ENCODE data around the gene MERTK. TPM values are rescaled to one million over a fixed set of nuclear protein-coding genes. Genes with fewer than 3 reads are reported as not detected.

MERTK gene
- total RNA-seq, 1 experiment from 2014 or later = 2.5 TPM

GRCh38 chr2:111985514-111985913 lies 87.1 kb downstream of the MERTK start:
- H3K4me2 ChIP-seq (ENCODE audit: low read length) = no peak overlapping the region
- ChIA-PET CTCF (no interaction called here), POLR2A (ENCODE audit: unreplicated experiment) (no interaction called here)
- DNase-seq = no peak
- H3K36me3 ChIP-seq (ENCODE audit: low read depth, low read length) = no peaks in the 10 kb centered on the region
- H3K9me2 ChIP-seq (replicated peaks; ENCODE audit: low read length) = no peaks in the 10 kb centered on the region
- no peak overlapping the region for H3K27ac ChIP-seq (ENCODE audit: low read length)
- ATAC-seq = no peak
- no peaks in the 10 kb centered on the region for H3F3A ChIP-seq (ENCODE audit: low read length, unreplicated experiment)
- no peak for TF ChIP-seq EZH2 (IDR thresholded peaks at IDR 0.05; ENCODE audit: low read length, unreplicated experiment)
- no peak for TF ChIP-seq CTCF (conservative IDR thresholded peaks at IDR 0.05; ENCODE audit: low read depth, low read length)
- no peak for TF ChIP-seq EZH2phosphoT487 (IDR thresholded peaks at IDR 0.05; ENCODE audit: borderline replicate concordance, low read length)
- H3K4me1 ChIP-seq (ENCODE audit: insufficient read depth, low read length) = peaks cover 15% of the 10 kb centered on the region
- H3K9me3 ChIP-seq (ENCODE audit: low read length) = no peaks in the 10 kb centered on the region
- H3K9ac ChIP-seq (ENCODE audit: low read length) = no peak overlapping the region
- intact Hi-C loops (cut with micrococcal nuclease) = no loop called here
- no peak overlapping the region for H2AFZ ChIP-seq (ENCODE audit: low read length)
- no peak overlapping the region for H3K4me3 ChIP-seq (ENCODE audit: low read length)
- BruUV-seq (replicated peaks) = no TSS peak
- no peaks in the 10 kb centered on the region for H3K79me2 ChIP-seq (ENCODE audit: low read length)
- no peaks in the 10 kb centered on the region for H4K20me1 ChIP-seq (ENCODE audit: low read length)
- H3K27me3 ChIP-seq (ENCODE audit: low read length) = no peaks in the 10 kb centered on the region

GRCh38 chr2:111986116-111986900 lies 87.9 kb downstream of the MERTK start:
- Histone ChIP-seq H3K36me3 (ENCODE audit: low read depth, low read length) (no peaks in the 10 kb centered on the region), H3K79me2 (ENCODE audit: low read length) (no peaks in the 10 kb centered on the region), H3F3A (ENCODE audit: low read length, unreplicated experiment) (no peaks in the 10 kb centered on the region), H3K27me3 (ENCODE audit: low read length) (no peaks in the 10 kb centered on the region), H3K27ac (ENCODE audit: low read length) (no peak overlapping the region), H3K4me2 (ENCODE audit: low read length) (no peak overlapping the region), H3K9me2 (replicated peaks; ENCODE audit: low read length) (no peaks in the 10 kb centered on the region), H4K20me1 (ENCODE audit: low read length) (no peaks in the 10 kb centered on the region), H3K9me3 (ENCODE audit: low read length) (no peaks in the 10 kb centered on the region), H3K9ac (ENCODE audit: low read length) (no peak overlapping the region), H3K4me3 (ENCODE audit: low read length) (no peak overlapping the region), H2AFZ (ENCODE audit: low read length) (no peak overlapping the region), H3K4me1 (ENCODE audit: insufficient read depth, low read length) (peaks cover 15% of the 10 kb centered on the region)
- no TSS peak for BruUV-seq (replicated peaks)
- POLR2A ChIA-PET (ENCODE audit: unreplicated experiment) = interaction anchor here (0.5 kb wide), 1 partner anchor 42 kb away, joined by 4 read pairs; no protein-coding TSS in a partner anchor
- CTCF ChIA-PET = interaction anchor here (0.6 kb wide), 1 partner anchor 273 kb away, joined by 3 read pairs; no protein-coding TSS in a partner anchor
- DNase-seq = no peak
- intact Hi-C loops (cut with micrococcal nuclease) = no loop called here
- TF ChIP-seq EZH2phosphoT487 (IDR thresholded peaks at IDR 0.05; ENCODE audit: borderline replicate concordance, low read length) (no peak), EZH2 (IDR thresholded peaks at IDR 0.05; ENCODE audit: low read length, unreplicated experiment) (no peak), CTCF (conservative IDR thresholded peaks at IDR 0.05; ENCODE audit: low read depth, low read length) (no peak)
- ATAC-seq = no peak

GRCh38 chr2:111990375-111990774 lies 92.0 kb downstream of the MERTK start:
- no peak for TF ChIP-seq EZH2 (IDR thresholded peaks at IDR 0.05; ENCODE audit: low read length, unreplicated experiment)
- TF ChIP-seq CTCF (conservative IDR thresholded peaks at IDR 0.05; ENCODE audit: low read depth, low read length) = no peak
- no peak for TF ChIP-seq EZH2phosphoT487 (IDR thresholded peaks at IDR 0.05; ENCODE audit: borderline replicate concordance, low read length)
- no peak overlapping the region for H3K4me2 ChIP-seq (ENCODE audit: low read length)
- intact Hi-C loops (cut with micrococcal nuclease) = no loop called here
- no peak overlapping the region for H3K27ac ChIP-seq (ENCODE audit: low read length)
- H3K36me3 ChIP-seq (ENCODE audit: low read depth, low read length) = no peaks in the 10 kb centered on the region
- no peak overlapping the region for H3K4me3 ChIP-seq (ENCODE audit: low read length)
- BruUV-seq (replicated peaks) = no TSS peak
- H4K20me1 ChIP-seq (ENCODE audit: low read length) = no peaks in the 10 kb centered on the region
- CTCF ChIA-PET = no interaction called here
- no peaks in the 10 kb centered on the region for H3F3A ChIP-seq (ENCODE audit: low read length, unreplicated experiment)
- ATAC-seq = no peak
- no peaks in the 10 kb centered on the region for H3K79me2 ChIP-seq (ENCODE audit: low read length)
- no peak for DNase-seq
- no peak overlapping the region for H2AFZ ChIP-seq (ENCODE audit: low read length)
- H3K9ac ChIP-seq (ENCODE audit: low read length) = no peak overlapping the region
- no peaks in the 10 kb centered on the region for H3K27me3 ChIP-seq (ENCODE audit: low read length)
- no peaks in the 10 kb centered on the region for H3K9me3 ChIP-seq (ENCODE audit: low read length)
- H3K4me1 ChIP-seq (ENCODE audit: insufficient read depth, low read length) = no peaks in the 10 kb centered on the region
- POLR2A ChIA-PET (ENCODE audit: unreplicated experiment) = no interaction called here
- no peaks in the 10 kb centered on the region for H3K9me2 ChIP-seq (replicated peaks; ENCODE audit: low read length)
